HG02798 (cell line): Measurements from ENCODE around the gene IGSF8.

Experiments used
- ATAC-seq: cut with Tn5 transposase; IDR thresholded peaks from one replicate; pipeline ENCODE4 v1.9.1; 2021; ENCODE audit warnings: mild to moderate bottlenecking; ENCODE audit not compliant: unreplicated experiment, poor library complexity

IGSF8 gene, protein sequence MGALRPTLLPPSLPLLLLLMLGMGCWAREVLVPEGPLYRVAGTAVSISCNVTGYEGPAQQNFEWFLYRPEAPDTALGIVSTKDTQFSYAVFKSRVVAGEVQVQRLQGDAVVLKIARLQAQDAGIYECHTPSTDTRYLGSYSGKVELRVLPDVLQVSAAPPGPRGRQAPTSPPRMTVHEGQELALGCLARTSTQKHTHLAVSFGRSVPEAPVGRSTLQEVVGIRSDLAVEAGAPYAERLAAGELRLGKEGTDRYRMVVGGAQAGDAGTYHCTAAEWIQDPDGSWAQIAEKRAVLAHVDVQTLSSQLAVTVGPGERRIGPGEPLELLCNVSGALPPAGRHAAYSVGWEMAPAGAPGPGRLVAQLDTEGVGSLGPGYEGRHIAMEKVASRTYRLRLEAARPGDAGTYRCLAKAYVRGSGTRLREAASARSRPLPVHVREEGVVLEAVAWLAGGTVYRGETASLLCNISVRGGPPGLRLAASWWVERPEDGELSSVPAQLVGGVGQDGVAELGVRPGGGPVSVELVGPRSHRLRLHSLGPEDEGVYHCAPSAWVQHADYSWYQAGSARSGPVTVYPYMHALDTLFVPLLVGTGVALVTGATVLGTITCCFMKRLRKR

DNA sequence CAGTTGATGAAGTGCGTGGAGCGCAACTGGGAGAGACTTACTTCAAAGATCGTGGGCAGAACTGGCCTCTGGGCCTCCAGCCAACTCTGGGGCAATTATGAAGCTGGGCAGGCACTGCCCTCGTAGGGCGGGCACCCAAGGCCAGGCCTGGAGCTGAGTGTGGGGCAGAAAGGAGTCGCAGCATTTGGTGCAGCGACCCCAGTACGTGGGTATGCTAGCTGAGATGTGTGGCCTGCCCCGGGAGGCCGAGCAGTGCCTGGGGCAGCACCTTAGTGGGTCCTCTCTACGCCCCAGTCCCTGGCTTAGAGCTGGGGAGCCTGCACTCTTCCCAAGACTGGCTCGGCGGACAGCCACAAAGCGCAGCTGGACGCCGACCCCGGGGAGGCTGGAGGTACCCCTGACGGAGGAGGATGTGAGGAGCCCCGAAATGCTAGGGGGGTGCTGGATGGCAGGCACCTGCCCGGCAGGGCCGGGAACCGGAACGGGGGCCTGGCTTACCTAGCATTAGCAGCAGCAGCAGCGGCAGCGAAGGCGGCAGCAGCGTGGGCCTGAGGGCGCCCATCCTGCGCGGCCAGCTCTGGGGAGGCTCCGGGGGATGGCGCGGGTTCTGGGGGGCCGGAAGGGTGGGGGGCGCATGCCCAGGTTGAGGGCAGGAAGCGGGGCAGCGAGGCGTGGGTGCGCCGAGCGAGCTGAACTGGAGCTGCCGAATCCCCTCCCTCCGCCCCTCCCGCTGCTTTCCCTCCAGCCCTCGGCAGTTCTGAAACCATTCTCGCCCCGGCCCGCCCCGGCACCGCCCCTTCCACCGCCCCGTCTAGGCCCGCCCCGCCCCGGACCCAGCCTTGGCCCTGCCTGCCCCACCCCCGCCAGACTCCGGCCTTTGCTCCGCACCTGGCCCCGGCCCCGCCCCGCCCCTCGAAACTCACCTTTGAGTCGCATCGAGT lies at the start of gene IGSF8:
IGSF8 (minus strand) TSS at position 709 of the 941 bp plus-strand sequence; CDS start at position 562, 147 bp downstream.
- peak; percentile 62 for ATAC-seq

DNA sequence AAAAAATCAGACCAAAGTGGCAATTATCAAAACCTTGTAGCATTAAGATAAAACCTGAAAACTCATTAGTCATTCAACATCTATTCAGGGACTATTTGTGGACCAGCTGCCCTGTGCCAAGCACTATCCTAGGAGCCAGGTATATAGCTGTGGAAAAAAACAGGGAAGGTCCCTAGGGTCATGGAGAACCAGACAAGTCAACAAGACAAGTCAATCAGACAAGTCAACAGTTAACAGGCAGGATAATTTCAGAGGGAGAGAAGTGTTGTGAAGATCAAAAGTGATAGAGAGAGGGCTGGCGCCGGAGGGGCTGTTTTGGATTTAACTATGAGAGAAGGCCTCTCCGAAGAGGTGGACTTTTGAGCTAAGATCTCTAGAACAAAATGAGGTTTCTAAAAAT lies 49.7 kb upstream of the IGSF8 start:
- no peak for ATAC-seq

DNA sequence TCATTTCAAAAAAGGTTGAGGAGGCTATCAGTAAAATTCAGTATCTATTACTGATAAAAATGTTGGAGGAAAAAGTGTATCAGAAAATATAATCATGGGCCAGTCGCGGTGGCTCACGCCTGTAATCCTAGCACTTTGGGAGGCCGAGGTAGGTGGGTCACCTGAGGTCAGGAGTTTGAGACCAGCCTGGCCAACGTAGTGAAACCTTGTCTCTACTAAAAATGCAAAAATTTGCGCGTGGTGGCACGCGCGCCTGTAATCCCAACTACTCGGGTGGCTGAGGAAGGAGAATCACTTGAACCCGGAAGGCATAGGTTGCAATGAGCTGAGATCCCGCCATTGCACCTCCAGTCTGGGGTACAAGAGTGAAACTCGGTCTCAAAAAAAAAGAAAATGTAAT lies 47.7 kb upstream of the IGSF8 start:
- no peak for ATAC-seq

DNA sequence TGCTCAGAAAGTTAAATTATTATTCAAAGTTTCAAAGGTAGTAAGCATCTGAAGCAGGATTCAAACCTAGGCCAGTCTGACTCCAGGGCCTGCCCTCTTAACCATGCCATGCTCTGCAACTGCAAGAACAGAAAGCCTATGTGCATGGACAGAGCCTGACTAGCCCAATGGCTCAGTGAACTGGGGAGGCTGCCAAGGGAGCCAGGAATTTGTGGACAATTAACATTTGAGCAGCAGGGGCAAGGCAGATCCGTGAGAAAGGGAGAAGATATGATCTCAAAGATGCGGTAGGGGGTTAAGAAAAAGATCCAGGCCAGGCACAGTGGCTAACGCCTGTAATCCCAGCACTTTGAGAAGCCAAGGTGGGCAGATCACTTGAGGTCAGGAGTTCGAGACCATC lies 46.5 kb upstream of the IGSF8 start:
- no peak for ATAC-seq

DNA sequence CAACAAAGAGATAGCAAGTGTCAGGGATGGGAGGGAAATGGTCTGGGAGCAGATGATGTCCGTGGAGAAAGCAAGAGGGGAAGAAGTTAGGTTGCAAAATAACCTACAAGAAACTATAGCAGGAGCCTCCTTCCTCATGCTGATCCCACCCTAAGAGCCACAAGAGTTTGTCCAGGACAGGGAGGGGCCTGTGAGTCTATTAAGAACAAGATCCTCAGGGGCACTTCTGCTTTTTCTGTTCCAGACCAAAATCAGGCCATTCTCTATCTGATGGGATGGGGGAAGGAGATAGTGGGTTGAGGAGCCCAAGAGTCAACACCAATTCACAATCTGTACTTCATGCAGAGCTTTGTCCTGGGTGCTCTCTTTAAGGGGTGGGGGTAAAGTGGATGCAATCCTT lies 45.3 kb upstream of the IGSF8 start:
- no peak for ATAC-seq

DNA sequence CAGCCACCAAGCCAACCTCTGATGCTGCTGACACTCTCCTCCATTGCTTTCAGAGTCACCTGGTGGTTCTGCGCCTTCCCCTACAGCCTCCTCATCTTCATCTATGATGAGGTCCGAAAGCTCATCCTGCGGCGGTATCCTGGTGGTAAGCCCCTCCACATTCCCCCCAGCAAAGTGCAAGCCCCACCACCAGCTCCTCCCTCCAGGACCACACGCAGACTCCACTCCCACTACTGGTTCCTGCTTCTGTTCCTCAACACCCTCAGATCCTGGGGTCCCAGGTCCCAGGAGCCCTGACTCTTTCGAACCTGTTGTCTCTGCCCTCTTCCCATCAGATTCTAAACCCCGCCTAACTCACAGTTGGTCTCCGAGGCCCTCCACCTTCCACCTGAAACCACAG lies 41.4 kb upstream of the IGSF8 start:
- no peak for ATAC-seq

DNA sequence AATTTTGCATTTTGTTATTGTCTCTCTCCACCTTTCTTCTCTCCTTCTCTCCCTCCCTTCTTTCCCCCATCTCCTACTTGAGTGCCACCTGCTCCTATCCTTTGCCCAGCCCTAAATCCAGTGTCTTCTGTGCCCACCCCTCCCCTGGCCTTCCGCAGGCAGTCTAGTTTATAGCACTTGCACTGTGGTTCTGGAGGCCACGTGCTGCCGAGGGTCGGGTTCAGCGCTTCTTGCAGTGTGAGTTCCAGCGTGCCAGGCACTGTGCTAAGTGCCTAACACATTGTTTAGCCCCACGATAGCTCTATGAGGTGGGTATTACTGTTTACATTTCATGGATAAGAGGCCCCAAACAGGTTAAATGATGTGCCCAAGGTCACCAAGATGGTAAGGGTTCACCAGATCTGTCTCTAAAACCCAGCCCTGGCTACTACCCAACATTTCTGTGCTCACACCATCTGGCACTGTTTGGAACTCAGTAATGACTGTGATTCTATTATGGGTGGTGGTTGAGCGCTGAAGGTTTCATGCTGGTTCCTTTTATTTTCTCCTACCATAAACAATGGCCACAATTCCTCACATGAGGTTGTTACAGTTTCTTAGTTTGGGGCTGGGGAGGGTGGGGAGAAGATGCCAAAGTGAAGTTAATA lies 38.9 kb upstream of the IGSF8 start:
- no peak for ATAC-seq

DNA sequence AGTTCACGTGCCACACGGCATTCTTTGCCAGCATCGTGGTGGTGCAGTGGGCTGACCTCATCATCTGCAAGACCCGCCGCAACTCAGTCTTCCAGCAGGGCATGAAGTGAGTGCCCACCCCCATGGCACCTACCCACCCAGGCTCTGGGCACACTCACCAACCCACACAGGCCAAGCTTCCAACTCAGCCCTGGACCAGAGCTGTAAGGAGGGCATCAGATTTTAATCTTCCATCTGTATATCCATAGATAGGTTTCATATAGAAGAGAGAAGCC lies 38.4 kb upstream of the IGSF8 start:
- no peak for ATAC-seq

DNA sequence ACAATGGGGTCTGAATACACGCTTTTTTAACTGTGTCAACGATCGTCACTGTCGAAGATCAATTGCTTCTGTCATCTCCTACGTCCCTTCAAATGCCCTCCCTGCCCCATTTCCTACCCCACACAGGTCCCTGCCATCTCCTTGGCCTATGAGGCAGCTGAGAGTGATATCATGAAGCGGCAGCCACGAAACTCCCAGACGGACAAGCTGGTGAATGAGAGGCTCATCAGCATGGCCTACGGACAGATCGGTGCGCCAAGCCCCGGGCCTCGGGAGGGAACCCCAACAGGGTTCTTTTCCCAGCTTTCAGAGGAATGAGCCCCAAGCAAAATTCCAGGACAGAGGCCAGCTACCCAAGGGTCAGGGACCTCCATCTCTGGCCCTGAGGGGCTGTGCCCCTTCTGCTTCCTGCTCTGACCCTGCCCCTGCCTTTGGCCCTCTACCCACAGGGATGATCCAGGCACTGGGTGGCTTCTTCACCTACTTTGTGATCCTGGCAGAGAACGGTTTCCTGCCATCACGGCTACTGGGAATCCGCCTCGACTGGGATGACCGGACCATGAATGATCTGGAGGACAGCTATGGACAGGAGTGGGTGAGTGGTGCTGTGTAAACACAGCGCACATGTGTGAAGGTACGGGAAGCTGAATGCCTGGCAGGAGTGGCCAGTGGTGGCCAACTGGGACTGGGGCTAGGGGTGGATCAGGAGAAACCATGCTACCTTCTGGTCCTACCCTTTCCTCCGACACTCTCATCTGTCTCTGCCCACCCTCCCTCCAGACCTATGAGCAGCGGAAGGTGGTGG lies 37.9 kb upstream of the IGSF8 start:
- ATAC-seq: no peak

DNA sequence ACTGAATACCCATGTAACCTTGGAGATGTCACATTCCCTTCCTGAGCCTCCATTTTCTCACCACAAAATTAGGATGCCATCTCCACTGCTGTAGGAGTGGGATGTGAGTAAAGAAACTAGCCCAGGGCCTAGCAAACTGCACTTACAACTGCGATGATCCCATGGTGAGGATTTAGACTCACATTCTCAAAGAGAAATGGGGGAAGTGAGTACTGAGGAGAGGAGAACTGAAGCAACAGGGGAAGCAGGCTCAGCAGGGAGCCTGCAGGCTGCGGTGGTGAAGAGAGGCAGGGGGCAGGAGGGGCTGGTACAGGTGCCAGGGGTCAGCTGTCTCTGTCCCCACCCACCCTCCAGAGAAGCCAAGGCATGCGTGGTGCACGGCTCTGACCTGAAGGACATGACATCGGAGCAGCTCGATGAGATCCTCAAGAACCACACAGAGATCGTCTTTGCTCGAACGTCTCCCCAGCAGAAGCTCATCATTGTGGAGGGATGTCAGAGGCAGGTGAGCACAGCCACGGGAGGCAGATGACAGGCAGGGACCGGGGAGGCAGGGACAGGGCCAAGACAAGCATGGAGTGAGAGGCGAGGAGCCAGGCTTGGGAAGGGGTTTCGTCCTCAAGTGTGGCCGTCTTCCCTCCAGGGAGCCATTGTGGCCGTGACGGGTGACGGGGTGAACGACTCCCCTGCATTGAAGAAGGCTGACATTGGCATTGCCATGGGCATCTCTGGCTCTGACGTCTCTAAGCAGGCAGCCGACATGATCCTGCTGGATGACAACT lies 36.6 kb upstream of the IGSF8 start:
- ATAC-seq: no peak

DNA sequence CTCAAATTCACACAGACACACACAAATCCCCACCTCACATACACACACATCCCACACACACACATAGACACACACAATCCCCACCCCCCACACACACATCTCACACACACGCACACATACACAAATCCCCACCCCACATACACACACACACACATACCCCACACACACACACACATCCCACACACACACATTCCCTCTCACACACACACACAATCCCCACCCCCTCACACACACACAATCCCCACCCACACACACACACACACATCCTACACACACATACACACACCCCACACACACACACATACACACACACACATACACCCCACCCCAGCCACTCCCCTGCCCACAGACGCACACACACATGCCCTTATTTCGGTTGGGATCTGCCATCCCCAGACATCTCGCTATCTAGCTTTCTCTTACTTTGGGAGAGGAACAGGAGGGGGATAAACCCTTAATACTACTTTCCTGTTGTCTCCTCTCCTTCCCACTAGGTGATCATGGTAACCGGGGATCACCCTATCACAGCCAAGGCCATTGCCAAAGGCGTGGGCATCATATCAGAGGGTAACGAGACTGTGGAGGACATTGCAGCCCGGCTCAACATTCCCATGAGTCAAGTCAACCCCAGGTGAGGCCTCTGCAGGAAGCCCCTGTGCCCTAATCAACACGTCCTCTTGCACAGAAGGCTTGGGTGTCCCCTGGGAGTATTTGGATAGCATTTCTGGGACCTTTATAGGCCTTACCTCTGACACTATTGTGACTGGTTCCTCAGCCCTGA lies 35.8 kb upstream of the IGSF8 start:
- no peak for ATAC-seq

DNA sequence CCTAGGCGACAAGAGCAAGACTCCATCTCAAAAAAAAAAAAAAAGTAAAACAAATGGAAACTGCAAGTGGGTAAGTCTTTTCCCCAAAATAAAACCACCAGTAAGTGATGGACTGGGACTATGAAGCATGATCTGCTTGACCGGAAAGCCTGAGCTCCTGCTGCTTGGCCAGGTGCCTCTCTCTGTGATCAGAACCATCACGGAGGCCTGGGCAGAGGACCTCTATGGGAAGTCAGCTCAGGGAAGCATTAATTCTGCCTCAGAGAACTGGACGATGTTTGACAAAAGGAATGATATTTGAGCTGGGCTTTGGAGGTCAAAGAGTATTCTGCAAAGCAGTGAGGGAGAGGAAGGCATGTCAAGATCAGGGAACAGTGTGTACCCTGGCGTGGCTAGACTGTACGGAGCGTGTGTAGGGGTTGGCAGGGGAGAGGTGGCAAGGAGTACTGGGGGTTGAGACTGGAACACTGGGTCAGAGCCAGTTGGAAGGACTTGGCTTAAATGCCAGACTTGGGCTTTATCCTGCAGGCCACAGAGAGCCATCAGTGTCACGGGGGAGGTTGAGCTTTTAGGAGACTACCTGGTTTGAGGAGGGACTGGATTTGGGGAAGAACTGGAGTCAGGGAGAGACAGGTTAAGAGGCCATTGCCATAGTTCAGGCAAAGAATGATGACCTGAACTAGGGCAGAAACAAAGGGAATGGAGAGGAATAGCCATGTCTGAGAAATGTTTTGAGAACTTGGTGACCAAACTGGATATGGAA lies 33.6 kb upstream of the IGSF8 start:
- no peak for ATAC-seq

DNA sequence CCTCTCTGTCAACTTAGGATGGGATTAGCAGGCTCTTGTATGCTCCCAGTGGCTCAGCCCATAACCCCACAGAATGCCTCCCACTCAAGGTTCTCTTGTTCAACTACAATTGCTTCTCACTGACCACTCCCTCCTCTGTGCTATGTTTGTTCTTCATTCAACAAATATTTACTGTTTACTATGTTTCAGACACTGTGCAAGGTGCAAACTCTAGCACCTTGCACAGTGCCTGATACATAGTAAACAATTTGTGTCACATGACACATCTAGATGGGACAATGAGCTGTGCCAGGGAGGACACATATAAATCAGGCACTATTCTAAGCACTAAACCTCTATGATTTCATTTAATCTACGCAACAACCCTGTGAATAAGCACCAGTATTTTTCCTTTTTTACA lies 32.5 kb upstream of the IGSF8 start:
- ATAC-seq: no peak

DNA sequence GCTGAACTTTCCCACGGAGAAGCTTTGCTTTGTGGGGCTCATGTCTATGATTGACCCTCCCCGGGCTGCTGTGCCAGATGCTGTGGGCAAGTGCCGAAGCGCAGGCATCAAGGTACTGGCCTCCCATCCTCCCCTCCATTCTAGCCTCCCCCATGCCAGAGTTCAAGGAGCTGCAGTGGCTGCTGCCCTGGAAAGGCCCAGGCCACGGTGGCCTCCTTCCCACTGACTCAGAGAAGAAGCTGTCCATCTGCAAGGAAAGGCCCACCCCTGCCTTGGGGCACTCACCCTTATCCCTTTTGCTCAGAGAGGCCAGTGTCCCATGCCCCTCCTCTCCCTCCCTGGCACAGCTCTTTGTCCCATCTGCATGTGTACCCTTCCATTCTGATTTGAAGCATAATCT lies 32.1 kb upstream of the IGSF8 start:
- ATAC-seq: no peak

DNA sequence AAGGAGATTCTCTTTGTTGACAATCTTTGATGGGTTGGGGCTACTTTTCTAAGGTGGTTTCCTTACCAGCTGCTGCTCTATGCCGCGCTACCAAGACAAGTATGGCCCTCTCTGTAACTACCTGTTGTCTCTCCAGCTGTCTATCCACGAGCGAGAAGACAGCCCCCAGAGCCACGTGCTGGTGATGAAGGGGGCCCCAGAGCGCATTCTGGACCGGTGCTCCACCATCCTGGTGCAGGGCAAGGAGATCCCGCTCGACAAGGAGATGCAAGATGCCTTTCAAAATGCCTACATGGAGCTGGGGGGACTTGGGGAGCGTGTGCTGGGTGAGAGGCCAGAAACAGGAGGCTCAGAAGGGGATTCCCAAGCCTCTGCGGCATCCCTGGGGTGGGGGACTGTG lies 31.5 kb upstream of the IGSF8 start:
- no peak for ATAC-seq

DNA sequence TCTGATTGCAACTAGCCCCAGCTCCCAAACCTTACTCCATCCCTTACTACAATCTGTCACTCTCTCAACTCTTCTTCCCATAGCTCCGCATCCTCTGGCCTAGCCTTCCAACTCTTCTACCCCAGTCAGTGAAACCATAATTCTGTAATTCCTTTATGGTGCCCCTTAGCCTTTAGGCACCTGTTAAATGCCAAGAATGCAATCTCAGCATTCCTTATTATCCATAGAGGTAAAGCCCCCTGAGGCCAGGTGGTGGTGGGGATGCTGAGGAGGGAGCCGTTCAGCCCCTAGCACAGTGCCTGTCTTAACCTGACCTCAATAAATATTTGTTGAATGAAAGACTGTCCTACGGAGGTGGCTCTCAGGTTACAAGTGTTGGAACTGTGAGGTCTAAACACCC lies 31.1 kb upstream of the IGSF8 start:
- no peak for ATAC-seq

DNA sequence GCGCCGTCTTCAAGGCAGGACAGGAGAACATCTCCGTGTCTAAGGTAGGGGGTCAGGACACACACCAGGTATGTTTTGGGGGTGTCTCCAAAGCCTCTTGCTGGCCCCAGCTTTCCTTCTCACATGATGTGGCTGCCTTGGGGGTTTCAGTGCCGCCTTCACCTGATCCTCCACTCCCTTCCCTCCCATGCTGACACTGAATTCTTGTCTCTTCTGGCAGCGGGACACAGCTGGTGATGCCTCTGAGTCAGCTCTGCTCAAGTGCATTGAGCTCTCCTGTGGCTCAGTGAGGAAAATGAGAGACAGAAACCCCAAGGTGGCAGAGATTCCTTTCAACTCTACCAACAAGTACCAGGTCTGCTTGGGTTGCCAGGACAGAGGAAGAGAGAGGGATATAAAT lies 30.6 kb upstream of the IGSF8 start:
- ATAC-seq: no peak

DNA sequence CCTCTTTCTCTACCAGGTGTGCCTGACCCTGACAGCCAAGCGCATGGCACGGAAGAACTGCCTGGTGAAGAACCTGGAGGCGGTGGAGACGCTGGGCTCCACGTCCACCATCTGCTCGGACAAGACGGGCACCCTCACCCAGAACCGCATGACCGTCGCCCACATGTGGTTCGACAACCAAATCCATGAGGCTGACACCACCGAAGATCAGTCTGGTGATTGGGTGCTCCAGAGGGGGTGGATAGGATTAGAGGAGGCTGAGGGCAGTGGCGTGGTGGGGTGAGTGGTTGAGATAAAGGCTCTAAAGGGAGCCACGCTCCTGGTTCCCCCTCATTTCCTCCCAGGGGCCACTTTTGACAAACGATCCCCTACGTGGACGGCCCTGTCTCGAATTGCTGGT lies 30.2 kb upstream of the IGSF8 start:
- ATAC-seq: no peak
